Stimulated activated CD8-positive, alpha-beta memory T cell treated with anti-CD3 and anti-CD28 coated beads, Interleukin-15, amount 100 ng/mL, for 1 hour (primary cell): ENCODE results near the gene RNF4.
"Not testable (repeated sequence)": the region's sequence is repeated elsewhere in the genome, so short reads cannot be mapped to it uniquely, and the experiment has no call there.

Source experiments
- DNase-seq: peaks from one replicate; pipeline ENCODE4 v3.0.0-alpha.2; 2020; ENCODE audit warnings: low read depth

RNF4 gene

GRCh38 chr4:2486981-2487380 is 18.1 kb downstream of the RNF4 start:
- no peak for DNase-seq

DNA sequence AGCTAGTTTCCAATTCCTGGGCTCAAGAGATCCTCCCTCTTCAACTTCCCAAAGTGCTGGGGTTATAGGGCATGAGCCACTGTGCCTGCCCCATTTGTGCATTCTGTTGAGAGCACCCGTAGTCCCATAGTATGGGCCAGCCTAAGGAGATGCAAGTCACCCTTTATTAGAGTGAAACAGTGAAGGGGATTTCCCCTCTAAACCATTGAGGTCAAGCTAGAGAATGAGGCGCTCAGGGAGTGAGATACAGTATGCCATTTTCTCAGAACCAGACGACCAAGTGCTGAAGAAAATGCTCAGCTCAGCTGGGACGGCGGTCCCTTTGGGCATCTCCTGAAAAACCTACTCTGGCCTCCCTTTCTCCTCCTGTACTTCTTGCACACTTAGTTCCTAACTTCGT is 18.7 kb downstream of the RNF4 start:
- DNase-seq, result no peak

- DNase-seq, result no peak
Measured at GRCh38 chr4:2489081-2489805, 20.3 kb downstream of the RNF4 start.

DNA sequence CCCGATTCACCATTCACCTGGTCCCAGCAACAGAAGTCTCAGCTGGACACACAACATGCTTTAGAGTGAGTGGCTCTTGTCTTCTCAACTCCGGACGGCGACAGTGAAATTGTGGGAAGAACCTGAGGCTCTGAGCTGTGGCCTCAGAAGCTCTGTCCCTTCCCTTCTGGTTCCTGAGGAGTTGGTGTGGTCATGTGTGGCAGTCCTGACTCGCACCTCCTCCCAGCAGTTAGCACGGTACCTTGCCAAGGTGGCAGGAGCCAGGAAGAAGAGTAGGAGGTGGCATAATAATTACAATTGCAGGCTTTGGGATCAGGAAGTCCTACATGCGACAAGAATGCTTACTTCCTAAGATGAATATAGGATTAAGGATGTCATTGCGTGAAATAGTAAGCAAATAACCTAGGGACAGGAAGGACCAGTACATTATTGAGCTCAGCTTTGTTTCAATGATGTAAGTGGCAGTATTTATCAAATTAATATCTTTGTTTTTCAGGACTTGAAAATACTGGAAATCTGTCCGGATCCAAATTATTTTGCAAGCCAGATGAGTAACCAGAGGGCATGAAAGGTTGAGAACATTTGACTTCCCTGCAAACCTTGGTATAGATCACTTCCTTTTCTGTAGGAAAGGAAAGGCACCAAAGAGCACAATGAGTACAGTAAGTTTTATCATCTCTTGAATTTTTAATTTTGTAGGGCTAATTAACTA is 21.1 kb downstream of the RNF4 start:
- no peak for DNase-seq

DNA sequence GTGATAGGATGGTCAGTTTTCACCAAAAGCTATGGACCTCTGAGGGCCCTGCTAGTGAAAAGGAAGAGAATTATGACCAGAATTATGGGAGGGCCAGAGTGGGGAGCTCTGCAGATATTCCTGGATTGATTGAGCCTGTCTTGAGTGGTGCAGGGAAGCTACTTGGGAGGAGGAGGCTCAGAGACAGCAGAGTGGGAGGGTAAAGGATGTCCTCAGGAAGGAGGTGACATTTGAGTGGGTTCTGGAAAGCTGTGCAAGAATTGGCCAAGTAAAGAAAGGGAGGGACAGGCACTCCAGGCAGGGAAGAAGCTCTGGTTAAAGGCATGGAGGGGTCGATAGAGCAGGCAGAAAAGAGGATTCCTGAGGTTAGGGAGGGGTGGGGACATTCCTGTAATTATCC is 24.1 kb downstream of the RNF4 start:
- no peak for DNase-seq

DNA sequence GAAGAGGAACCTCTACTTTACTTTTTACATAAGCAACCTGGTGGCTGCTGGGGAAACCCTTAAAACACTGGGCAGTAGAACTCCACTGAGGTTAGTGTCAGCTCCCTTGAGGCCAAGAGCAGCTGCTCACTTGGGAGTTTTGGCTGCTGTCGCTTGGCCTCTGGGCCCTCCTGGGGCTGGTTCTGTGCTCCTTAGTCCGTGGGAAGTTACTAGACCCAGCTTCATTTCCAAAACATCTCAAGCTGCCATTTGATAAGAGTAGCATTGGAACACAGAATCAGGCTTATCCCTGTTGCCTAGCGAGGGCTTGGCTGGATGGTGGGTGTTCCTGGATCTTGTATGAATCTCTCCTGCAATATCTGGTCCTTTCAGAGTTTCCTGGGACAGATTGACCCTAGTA is 26.1 kb downstream of the RNF4 start:
- no peak for DNase-seq

- DNase-seq, result no peak
Measured at GRCh38 chr4:2497324-2497723, 28.4 kb downstream of the RNF4 start.

DNA sequence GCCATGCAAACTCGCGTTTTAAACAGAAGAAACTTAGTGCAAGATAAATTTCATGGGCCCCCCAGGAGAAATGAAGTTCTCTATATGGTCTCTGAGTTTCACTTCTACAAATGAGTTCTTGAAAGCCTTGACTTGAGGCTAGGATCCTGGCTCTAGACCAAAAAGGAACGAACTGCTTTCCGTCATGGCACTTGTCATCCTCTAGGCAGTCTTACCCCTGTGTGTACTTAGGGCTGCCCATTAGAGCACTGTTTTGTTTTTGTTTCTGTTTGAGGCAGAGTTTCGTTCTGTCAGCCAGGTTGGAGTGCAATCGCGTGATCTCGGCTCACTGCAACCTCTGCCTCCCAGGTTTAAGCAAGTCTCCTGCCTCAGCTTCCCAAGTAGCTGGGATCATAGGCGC is 29.0 kb downstream of the RNF4 start:
- no peak for DNase-seq

DNA sequence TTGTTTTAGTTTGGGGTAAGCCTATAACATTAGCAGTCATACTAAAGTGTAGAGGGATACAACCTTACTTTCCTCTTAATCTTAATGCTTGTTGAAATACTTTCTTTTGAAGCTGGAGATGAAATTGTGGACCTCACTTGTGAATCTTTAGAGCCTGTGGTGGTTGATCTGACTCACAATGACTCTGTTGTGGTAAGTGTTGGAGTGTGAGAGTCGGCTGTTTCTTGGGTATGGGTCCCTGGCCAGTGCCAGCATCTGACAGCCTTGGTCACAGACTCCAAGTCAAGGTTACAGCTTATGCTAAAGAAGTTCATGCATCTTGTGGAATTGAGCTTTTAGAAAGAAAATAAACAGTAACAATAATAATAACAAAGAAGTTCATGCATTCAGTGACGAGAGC is 31.6 kb downstream of the RNF4 start:
- no peak for DNase-seq

DNA sequence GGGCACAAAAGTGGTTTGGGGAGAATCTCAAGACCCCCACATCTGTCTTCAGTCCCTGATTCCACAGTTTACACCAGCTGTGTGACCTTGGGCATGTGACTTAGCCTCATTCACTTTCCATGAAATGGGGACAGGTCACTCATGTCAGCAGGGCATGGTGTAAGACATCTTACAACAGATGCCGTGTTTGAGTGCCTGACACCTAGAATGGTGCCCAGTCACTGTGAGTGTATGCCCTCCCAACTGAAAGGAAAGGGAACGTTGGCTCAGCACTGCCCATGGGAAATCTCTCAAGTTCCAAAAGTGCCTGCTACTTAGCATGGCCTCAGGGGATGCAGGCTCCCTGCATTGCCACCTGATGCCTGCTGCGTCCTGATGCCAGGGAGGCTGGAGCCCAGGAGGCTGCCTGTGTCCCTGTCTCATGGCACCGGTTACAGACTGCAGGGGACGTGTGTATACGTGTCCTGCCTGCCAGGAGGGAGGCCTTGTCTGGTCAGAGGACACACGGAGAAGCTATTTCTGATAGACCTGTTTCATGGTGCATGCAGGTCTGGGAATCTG is 32.2 kb downstream of the RNF4 start:
- DNase-seq, result no peak

- DNase-seq, result no peak
Measured at GRCh38 chr4:2503809-2504208, 34.9 kb downstream of the RNF4 start.

GRCh38 chr4:2507259-2507658 is 38.4 kb downstream of the RNF4 start:
- DNase-seq, result no peak

DNA sequence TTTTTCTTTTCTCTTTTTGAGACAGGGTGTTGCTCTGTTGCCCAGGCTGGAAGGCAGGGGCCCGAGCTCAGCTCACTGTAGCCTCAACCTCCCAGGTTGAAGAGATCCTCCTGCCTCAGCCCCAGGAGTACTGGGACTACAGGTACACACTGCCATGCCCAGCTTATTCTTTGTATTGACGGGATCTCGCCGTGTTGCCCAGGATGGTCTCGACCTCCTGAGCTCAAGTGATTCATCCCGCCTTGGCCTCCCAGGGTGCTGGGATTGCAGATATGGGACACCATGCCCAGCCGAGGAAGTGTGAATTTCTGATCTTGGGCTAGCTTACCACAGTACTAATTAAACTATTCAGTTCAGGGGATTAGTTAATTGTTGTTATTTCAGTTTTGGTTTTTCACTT is 38.9 kb downstream of the RNF4 start:
- DNase-seq, result no peak

- no peak for DNase-seq
Measured at GRCh38 chr4:2510351-2511259, 41.7 kb downstream of the RNF4 start.

GRCh38 chr4:2511645-2512131 is 42.8 kb downstream of the RNF4 start:
- no peak for DNase-seq

- DNase-seq, result no peak
Measured at GRCh38 chr4:2512396-2513135, 43.7 kb downstream of the RNF4 start.

DNA sequence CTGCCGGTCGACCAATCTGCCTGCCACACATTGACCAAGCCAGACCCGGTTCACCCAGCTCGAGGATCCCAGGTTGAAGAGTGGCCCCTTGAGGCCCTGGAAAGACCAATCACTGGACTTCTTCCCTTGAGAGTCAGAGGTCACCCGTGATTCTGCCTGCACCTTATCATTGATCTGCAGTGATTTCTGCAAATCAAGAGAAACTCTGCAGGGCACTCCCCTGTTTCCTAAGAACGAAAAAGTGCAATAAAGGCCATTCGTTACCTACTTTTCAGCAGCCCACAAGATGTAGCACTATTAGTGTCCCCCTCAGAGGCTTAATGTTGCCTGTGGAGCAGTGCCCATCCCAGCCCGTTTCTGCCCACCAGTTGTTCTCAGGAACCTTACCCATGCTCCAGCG is 45.3 kb downstream of the RNF4 start:
- not testable (repeated sequence) for DNase-seq

DNA sequence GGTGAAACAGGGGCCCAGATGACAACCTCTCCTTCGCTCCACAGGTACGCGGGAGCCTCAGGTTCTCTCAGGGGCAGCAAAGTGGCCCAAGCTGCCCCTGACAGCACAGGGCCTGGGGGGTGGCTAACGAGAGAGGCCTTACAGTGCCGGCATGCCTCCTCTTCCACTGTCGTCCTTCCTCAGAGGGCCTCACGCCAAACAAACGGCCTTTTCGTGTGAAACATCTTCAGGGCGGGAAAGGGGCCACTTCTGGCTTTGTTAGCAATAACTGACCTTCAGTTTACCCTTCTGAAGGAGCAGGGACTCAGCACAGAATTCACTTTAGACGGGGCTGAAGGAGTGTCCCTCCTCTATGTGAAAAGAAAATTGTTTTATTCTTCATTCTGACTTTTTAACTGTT is 46.0 kb downstream of the RNF4 start:
- not testable (repeated sequence) for DNase-seq

- DNase-seq, result no peak
Measured at GRCh38 chr4:2515830-2516550, 47.1 kb downstream of the RNF4 start.

DNA sequence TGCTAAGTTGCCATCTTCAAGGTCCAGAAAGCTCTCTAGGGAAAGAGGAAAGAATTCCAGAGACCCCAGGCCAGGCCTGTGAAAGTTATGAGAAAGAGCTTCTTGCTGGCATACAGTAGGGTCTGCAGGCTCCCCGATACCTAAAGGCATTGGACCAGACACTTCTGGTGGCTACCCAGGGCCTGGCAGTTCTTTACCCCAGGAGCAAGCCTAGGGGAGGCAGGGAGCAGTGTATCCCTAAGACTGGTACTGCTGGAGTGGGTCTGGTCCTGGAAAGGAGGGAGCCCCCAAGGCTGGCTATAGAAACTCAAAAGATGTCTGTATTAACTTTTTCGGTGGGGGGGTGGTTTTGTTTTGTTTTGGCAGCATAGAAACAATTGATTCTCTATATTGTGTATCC is 47.7 kb downstream of the RNF4 start:
- no peak for DNase-seq

- no peak for DNase-seq
Measured at GRCh38 chr4:2526559-2526958, 57.7 kb downstream of the RNF4 start.
